OCI-LY3 (cell line): ENCODE data around the gene SFMBT1.

ENCODE experiments used
- H2AFZ ChIP-seq: fragments of 200-600, 300-600 bp; shearing (Covaris generic); 2 replicates; pipeline ENCODE4 v1.6.0; 2014; ENCODE audit warnings: antibody characterized with exemption, low read depth, low read length
- H3K27ac ChIP-seq: fragments of 200-600, 300-600 bp; sonication (generic); 2 replicates; pipeline ENCODE4 v1.5.1; 2014; ENCODE audit warnings: mild to moderate bottlenecking, low read length, moderate library complexity, mixed read lengths
- H3K27me3 ChIP-seq: fragments of 200-600, 300-600 bp; sonication (generic); 2 replicates; pipeline ENCODE4 v1.6.1; 2014; ENCODE audit warnings: low read depth, low read length, mixed read lengths
- H3K36me3 ChIP-seq: fragments of 200-600, 300-600 bp; sonication (generic); replicated peaks from 2 replicates; pipeline ENCODE3; 2014; ENCODE audit warnings: low read depth, low read length, mixed read lengths
- H3K4me1 ChIP-seq: fragments of 300-600, 200-600 bp; sonication (generic); 2 replicates; pipeline ENCODE4 v1.6.1; 2014; ENCODE audit warnings: low read length, mixed read lengths
- H3K4me2 ChIP-seq: fragments of 200-600, 300-600 bp; sonication (generic); 2 replicates; pipeline ENCODE4 v1.6.1; 2014; ENCODE audit warnings: low read length, mixed read lengths
- H3K4me3 ChIP-seq: fragments of 300-600, 200-600 bp; sonication (generic); 2 replicates; pipeline ENCODE4 v1.5.1; 2014; ENCODE audit warnings: antibody characterized with exemption, mild to moderate bottlenecking, low read length, moderate library complexity
- H3K79me2 ChIP-seq: fragments of 300-600, 200-600 bp; shearing (Covaris generic); 2 replicates; pipeline ENCODE4 v1.6.1; 2014; ENCODE audit warnings: mild to moderate bottlenecking, low read length, mixed read lengths
- H3K9ac ChIP-seq: fragments of 300-600, 200-600 bp; shearing (Covaris generic); 2 replicates; pipeline ENCODE4 v1.6.0; 2014; ENCODE audit warnings: mild to moderate bottlenecking, low read length, moderate library complexity
- H3K9me3 ChIP-seq: fragments of 200-600, 300-600 bp; shearing (Covaris generic); 2 replicates; pipeline ENCODE4 v1.6.1; 2014; ENCODE audit warnings: low read length, mixed read lengths; ENCODE audit not compliant: insufficient read depth
- H4K20me1 ChIP-seq: fragments of 200-600, 300-600 bp; sonication (generic); 2 replicates; pipeline ENCODE4 v1.6.1; 2016; ENCODE audit warnings: low read length, mixed read lengths; ENCODE audit not compliant: insufficient read depth
- CTCF ChIP-seq: fragments of 200-600, 300-600 bp; sonication (generic); IDR thresholded peaks from 2 replicates; pipeline ENCODE4 v1.5.1; 2014; ENCODE audit warnings: antibody characterized with exemption, low read length, low read depth
- EZH2phosphoT487 ChIP-seq: fragments of 200-600 bp; shearing (Covaris generic); IDR thresholded peaks from 2 replicates; pipeline ENCODE4 v1.6.1; 2018; ENCODE audit warnings: antibody characterized with exemption, mixed run types, low read depth

SFMBT1 gene

GRCh38 chr3:53011324-53011723 lies 34.5 kb downstream of the SFMBT1 start:
- TF ChIP-seq EZH2phosphoT487, result no peak
- TF ChIP-seq CTCF, result no peak
- Histone ChIP-seq H3K79me2 (peaks cover 2% of the 10 kb centered on the region; the same call in 1 of the 2 replicates), H3K4me2 (no peak overlapping the region)

GRCh38 chr3:53009826-53010539 lies 35.9 kb downstream of the SFMBT1 start:
- Histone ChIP-seq H3K9me3 (no peaks in the 10 kb centered on the region), H3K9ac (no peak overlapping the region), H4K20me1 (no peaks in the 10 kb centered on the region), H2AFZ (no peak overlapping the region), H3K4me3 (no peak overlapping the region), H3K36me3 (no peaks in the 10 kb centered on the region), H3K27me3 (no peaks in the 10 kb centered on the region), H3K4me2 (no peak overlapping the region), H3K79me2 (peaks cover 3% of the 10 kb centered on the region; the same call in 1 of the 2 replicates), H3K27ac (no peak overlapping the region), H3K4me1 (no peaks in the 10 kb centered on the region)
- no peak for TF ChIP-seq EZH2phosphoT487
- TF ChIP-seq CTCF, result no peak

More at GRCh38 chr3:53011324-53011723, 34.5 kb downstream of the SFMBT1 start:
- H4K20me1 ChIP-seq, result no peaks in the 10 kb centered on the region
- no peaks in the 10 kb centered on the region for H3K9me3 ChIP-seq
- no peaks in the 10 kb centered on the region for H3K27me3 ChIP-seq
- H3K4me1 ChIP-seq, result no peaks in the 10 kb centered on the region
- H3K9ac ChIP-seq, result no peak overlapping the region
- no peak overlapping the region for H2AFZ ChIP-seq
- no peaks in the 10 kb centered on the region for H3K36me3 ChIP-seq
- no peak overlapping the region for H3K4me3 ChIP-seq
- no peak overlapping the region for H3K27ac ChIP-seq

- no peak overlapping the region for H3K27ac ChIP-seq
- H3K9me3 ChIP-seq, result no peaks in the 10 kb centered on the region
- 0 out of 2 replicates have a peak, but pooled peaks cover 3% of the 10 kb centered on the region for H3K79me2 ChIP-seq
- H3K4me1 ChIP-seq, result no peaks in the 10 kb centered on the region
- H4K20me1 ChIP-seq, result no peaks in the 10 kb centered on the region
- no peak overlapping the region for H2AFZ ChIP-seq
- no peak overlapping the region for H3K4me3 ChIP-seq
- no peak overlapping the region for H3K4me2 ChIP-seq
- TF ChIP-seq EZH2phosphoT487 (no peak), CTCF (no peak)
- no peaks in the 10 kb centered on the region for H3K27me3 ChIP-seq
- H3K9ac ChIP-seq, result no peak overlapping the region
- H3K36me3 ChIP-seq, result no peaks in the 10 kb centered on the region
These were observed 36.9 kb downstream of the SFMBT1 start for GRCh38 chr3:53008932-53009331.

- Histone ChIP-seq H3K4me1 (no peaks in the 10 kb centered on the region), H3K4me2 (no peak overlapping the region), H3K9ac (no peak overlapping the region), H4K20me1 (no peaks in the 10 kb centered on the region), H3K27me3 (no peaks in the 10 kb centered on the region), H3K79me2 (peaks cover 7% of the 10 kb centered on the region; the same call in 1 of the 2 replicates), H3K9me3 (no peaks in the 10 kb centered on the region), H3K27ac (no peak overlapping the region), H3K4me3 (no peak overlapping the region), H3K36me3 (no peaks in the 10 kb centered on the region), H2AFZ (no peak overlapping the region)
- TF ChIP-seq EZH2phosphoT487 (no peak), CTCF (no peak)
These were observed 39.9 kb downstream of the SFMBT1 start for GRCh38 chr3:53005854-53006513.
